Heart left ventricle (tissue), 16 donors: Measurements from ENCODE around the gene FUS. TPM values are rescaled to one million over a fixed set of nuclear protein-coding genes. Genes with fewer than 3 reads are reported as not detected.
"Not testable (repeated sequence)": the region's sequence is repeated elsewhere in the genome, so short reads cannot be mapped to it uniquely, and the experiment has no call there.

Source experiments
- ATAC-seq, 4 donors: fragments of 200-7000 bp; cut with Tn5 transposase; one replicate each; pipeline ENCODE4 v1.9.1; 2020 to 2022; ENCODE audit warnings: moderate library complexity in 4 of 4, mild to moderate bottlenecking in 3 of 4, moderate number of reproducible peaks in 1 of 4
- DNase-seq, 5 donors: peaks; one replicate each; pipeline ENCODE4 v3.0.0-alpha.2; 2020
- H3K27ac ChIP-seq, 12 donors: fragments of 200-600 bp; sonication (generic) in 4 of 12; one replicate each; pipeline versions ENCODE4 v1.5.0 to v1.8.0; 2016 to 2022; ENCODE audit warnings: mild to moderate bottlenecking in 2 of 12
- H3K27me3 ChIP-seq, 9 donors: fragments of 200-600 bp; sonication (generic) in 2 of 9; one replicate each; pipeline versions ENCODE4 v1.5.1 to v1.8.0; 2016 to 2022; ENCODE audit warnings: mild to moderate bottlenecking in 3 of 9
- H3K36me3 ChIP-seq, 9 donors: fragments of 200-600 bp; sonication (generic) in 2 of 9; one replicate each; pipeline versions ENCODE4 v1.5.0 to v1.8.0; 2018 to 2022; ENCODE audit warnings: mild to moderate bottlenecking in 2 of 9
- H3K4me1 ChIP-seq, 12 donors: fragments of 200-600 bp; sonication (generic) in 4 of 12; one replicate each; pipeline versions ENCODE4 v1.5.0 to v1.8.0; 2016 to 2022; ENCODE audit warnings: mild to moderate bottlenecking in 3 of 12
- H3K4me3 ChIP-seq, 12 donors: fragments of 200-600 bp; sonication (generic) in 4 of 12; one replicate each; pipeline versions ENCODE4 v1.5.0 to v1.8.0; 2017 to 2022; ENCODE audit warnings: mild to moderate bottlenecking in 9 of 12, moderate library complexity in 4 of 12
- H3K9me3 ChIP-seq, 12 donors: fragments of 200-600 bp; sonication (generic) in 4 of 12; one replicate each; pipeline versions ENCODE4 v1.5.0 to v1.8.0; 2016 to 2022; ENCODE audit warnings: mild to moderate bottlenecking in 1 of 12
- CTCF ChIP-seq, 12 donors: fragments of 200-600 bp; sonication (generic) in 4 of 12; IDR thresholded peaks; one replicate each; pipeline versions ENCODE4 v1.5.0 to v1.8.0; 2018 to 2022; ENCODE audit warnings: antibody characterized with exemption in 12 of 12, mild to moderate bottlenecking in 5 of 12
- POLR2A ChIP-seq, 2 donors: fragments of 450-650 bp; IDR thresholded peaks; one replicate each; pipeline ENCODE4 v1.6.1; 2017; ENCODE audit warnings: antibody characterized with exemption in 2 of 2, mild to moderate bottlenecking in 2 of 2, moderate library complexity in 2 of 2
- WGBS, 4 donors: extraction: QIAGEN DNeasy Blood & Tissue Kit in 2 of 4; methylation state at CpG; one replicate each; pipeline versions ENCODE4 v1.1.5 to v1.1.7; 2013 to 2018; 5-methylcytosine and 5-hydroxymethylcytosine counted together
- intact Hi-C, 10 donors: fragments of 100-400 bp; cut with DNase I; formaldehyde crosslinking; loops; one replicate each; pipeline versions ENCODE4 v1.11.1 to v1.14.2; 2022
- polyA plus RNA-seq, 2 donors: library from polyadenylated mRNA; stranded (reverse); fragments of 200-250 nt; gene quantifications; one replicate each; pipeline ENCODE4 v1.2.3, GENCODE V29; 2013
- total RNA-seq, 9 donors: library from RNA; depleted of rRNA in 2 of 9; stranded (reverse); fragments of >200 nt in 2 of 9; fragmentation: NEBNext Ultra II Directional in 3 of 9; extraction: Animal tissue kit (Norgen Biotek cat#: 25700) in 3 of 9; gene quantifications; one replicate each; pipeline versions ENCODE4 v1.1.0 to v1.2.4, GENCODE V29; 2016 to 2023
- donor health status: ischemic (EF 13 %, LVEDD 7.1; RV severe dilation, severe dysfunction).
- donor health status: healthy with polysubstance abuse.
- donor health status: DM: no; HTN: yes; CAD: no.
- donor health status: DM: no; HTN: no; CAD: no.
- donor health status: ischemic (EF 25% LVEDD 6.9; RV normal size, moderate dysfunction).
- donor health status: ischemic (EF 25% LVEDD 5.7; RV mildly dilated, moderate dysfunction).
- donor health status: healthy.
- donor health status: DM: yes; HTN: yes; CAD: no.
- donor health status: ischemic (EF 35%, LVEDD 5.7; RV mildly dilated, moderate dysfunction).
- donor health status: nonischemic (EF 11% LVEDD 7.7; RV severe dilation, severe dysfunction).
- donor health status: DM: yes; HTN: yes; CAD: no.
- donor health status: PGD.
- donor health status: ischemic (EF 29% LVEDD 5.4; RV normal size, mild dysfunction).
- donor health status: nonischemic (EF 23%, LVEDD 6.1; RV moderate dilation, normal function).

FUS gene
- total and polyA plus RNA-seq, 11 donors, result 20.3 to 213 (median 127) TPM

- Histone ChIP-seq H3K27me3 (no peaks in the 10 kb centered on the region), H3K27ac (peak overlapping the region in 4 of 12 donors; percentile 22 to 60 (median 34)), H3K36me3 (no peaks in the 10 kb centered on the region), H3K4me1 (peaks cover 3 to 53% (median 30%) of the 10 kb centered on the region in 12 donors), H3K9me3 (no peaks in the 10 kb centered on the region), H3K4me3 (peak overlapping the region in 4 of 12 donors; percentile 4 to 15 (median 7))
- DNase-seq, result peak in 3 of 5 donors; percentile 61 to 75 (median 71)
- intact Hi-C loops, result no loop called here
- WGBS, 4 donors, result 35 to 42% (median 39%) methylated on average over 21 to 27 of the region's 27 CpGs
- TF ChIP-seq CTCF (IDR thresholded peaks at IDR 0.05) (no peak), POLR2A (IDR thresholded peaks at IDR 0.05) (no peak)
- ATAC-seq, result peak in 2 of 4 donors; percentile 3
Observed at GRCh38 chr16:31138621-31139578, 41.0 kb upstream of the FUS start.

GRCh38 chr16:31141071-31141469 lies 38.9 kb upstream of the FUS start:
- peak overlapping the region in 2 of 12 donors; percentile 56 to 67 for H3K4me3 ChIP-seq
- H3K9me3 ChIP-seq, ATAC-seq, H3K36me3 ChIP-seq, H3K27me3 ChIP-seq: not testable (repeated sequence)
- intact Hi-C loops, result loop anchor here in 9 of 10 donors (5.0 to 10.0 kb wide), 7 partner anchors 34 to 304 kb away; partner anchors contain the start of genes HSD3B7 (in 4 of the 9), BCKDK (in 3 of the 9), SETD1A (in 1 of the 9) and STX4 (in 1 of the 9)
- WGBS, 4 donors, result 91 to 93% (median 92%) methylated on average over 9 of the region's 9 CpGs
- H3K4me1 ChIP-seq, result peaks cover 3 to 39% (median 27%) of the 10 kb centered on the region in 12 donors
- peak in 1 of 5 donors; percentile 11 for DNase-seq
- peak overlapping the region in 10 of 12 donors; percentile 58 to 91 (median 80) for H3K27ac ChIP-seq

GRCh38 chr16:31141489-31142108 lies 38.3 kb upstream of the FUS start:
- peak in 3 of 4 donors; percentile 0 to 2 (median 0) for ATAC-seq
- Histone ChIP-seq H3K4me3 (peak overlapping the region in 10 of 12 donors; percentile 9 to 67 (median 54)), H3K4me1 (peaks cover 3 to 39% (median 27%) of the 10 kb centered on the region in 12 donors), H3K27me3 (no peaks in the 10 kb centered on the region), H3K9me3 (no peaks in the 10 kb centered on the region), H3K27ac (peak overlapping the region in 11 of 12 donors; percentile 58 to 91 (median 79)), H3K36me3 (no peaks in the 10 kb centered on the region)
- WGBS, 4 donors, result 27 to 30% (median 28%) methylated on average over 9 to 10 of the region's 10 CpGs
- TF ChIP-seq CTCF (IDR thresholded peaks at IDR 0.05) (no peak), POLR2A (IDR thresholded peaks at IDR 0.05) (no peak)
- intact Hi-C loops, result loop anchor here (1.0 to 10.0 kb wide), 16 partner anchors 23 to 303 kb away; partner anchors contain the start of genes HSD3B7 (in 6 of the 10), BCKDK (in 4 of the 10), STX4 (in 3 of the 10) and VKORC1 (in 3 of the 10)
- DNase-seq, result peak in 3 of 5 donors; percentile 27 to 65 (median 57)
